CD14-positive monocyte (primary cell): Measurements from ENCODE around the gene RAD54L. TPM values are rescaled to one million over a fixed set of nuclear protein-coding genes. Genes with fewer than 3 reads are reported as not detected.

Experiments
- DNase-seq, 3 donors: peaks; one replicate each; pipeline ENCODE4 v3.0.0-alpha.2; 2011 to 2022
- H2AFZ ChIP-seq: 2 replicates; pipeline ENCODE4 v1.6.0; 2012; ENCODE audit warnings: mild to moderate bottlenecking, low read depth, low read length, inconsistent platforms; ENCODE audit not compliant: insufficient read depth, poor library complexity, severe bottlenecking
- H3K27ac ChIP-seq, 2 donors: 1 replicate in 1 of 2; 2 replicates in 1 of 2; pipeline ENCODE4 v1.5.1; 2012 to 2013; ENCODE audit warnings: low read length in 2 of 2, control low read depth in 1 of 2, inconsistent platforms in 1 of 2, low read depth in 1 of 2, mild to moderate bottlenecking in 1 of 2
- H3K27me3 ChIP-seq, 2 donors: one replicate each; pipeline versions ENCODE4 v1.6.0 to v1.6.1; 2011 to 2013; ENCODE audit warnings: low read length in 2 of 2; ENCODE audit not compliant: control insufficient read depth in 2 of 2, insufficient read depth in 2 of 2
- H3K36me3 ChIP-seq, 2 donors: replicated peaks in 1 of 2; 1 replicate in 1 of 2; 2 replicates in 1 of 2; pipeline versions ENCODE4 v1.5.1 to v1.6.1; 2012 to 2013; ENCODE audit warnings: low read length in 2 of 2, control low read depth in 1 of 2, inconsistent platforms in 1 of 2, mild to moderate bottlenecking in 1 of 2; ENCODE audit not compliant: insufficient read depth in 2 of 2, control insufficient read depth in 1 of 2
- H3K4me1 ChIP-seq, 2 donors: 1 replicate in 1 of 2; 2 replicates in 1 of 2; pipeline versions ENCODE4 v1.5.1 to v1.6.1; 2012 to 2013; ENCODE audit warnings: low read length in 2 of 2, control low read depth in 1 of 2, inconsistent platforms in 1 of 2, mild to moderate bottlenecking in 1 of 2, moderate library complexity in 1 of 2; ENCODE audit not compliant: insufficient read depth in 2 of 2, control insufficient read depth in 1 of 2
- H3K4me2 ChIP-seq: replicated peaks from 2 replicates; pipeline ENCODE3; 2012; ENCODE audit warnings: low read length, moderate library complexity, mild to moderate bottlenecking; ENCODE audit not compliant: poor library complexity, severe bottlenecking; ENCODE audit errors: extremely low read depth
- H3K4me3 ChIP-seq, 3 experiments: fragments of 200-600 bp in 1 of 3; sonication (generic) in 1 of 3; replicated peaks in 1 of 3; 1 replicate in 2 of 3; 2 replicates in 1 of 3; pipeline ENCODE4 v1.5.1; 2011 to 2013; ENCODE audit warnings: low read length in 3 of 3, mild to moderate bottlenecking in 3 of 3, control low read depth in 2 of 3, low read depth in 2 of 3, inconsistent platforms in 1 of 3, moderate library complexity in 1 of 3
- H3K79me2 ChIP-seq: 2 replicates; pipeline ENCODE4 v1.6.0; 2012; ENCODE audit warnings: mild to moderate bottlenecking, control low read depth, inconsistent platforms, low read length, moderate library complexity; ENCODE audit not compliant: insufficient read depth
- H3K9ac ChIP-seq: 2 replicates; pipeline ENCODE4 v1.6.0; 2017; ENCODE audit warnings: low read length, mild to moderate bottlenecking; ENCODE audit not compliant: insufficient read depth, poor library complexity, severe bottlenecking
- H3K9me3 ChIP-seq, 2 donors: replicated peaks in 1 of 2; 1 replicate in 1 of 2; 2 replicates in 1 of 2; pipeline versions ENCODE4 v1.5.1 to v1.6.1; 2012 to 2013; ENCODE audit warnings: low read length in 2 of 2, control low read depth in 1 of 2; ENCODE audit not compliant: control insufficient read depth in 1 of 2, insufficient read depth in 1 of 2
- H4K20me1 ChIP-seq: 2 replicates; pipeline ENCODE4 v1.6.0; 2012; ENCODE audit warnings: mild to moderate bottlenecking, low read length, control low read depth, moderate library complexity; ENCODE audit not compliant: insufficient read depth
- H3K27ac Mint-ChIP-seq, 7 donors: one replicate each; pipeline ENCODE4 v1.8.0; 2020; ENCODE audit warnings: mild to moderate bottlenecking in 7 of 7, mixed read lengths in 7 of 7, moderate library complexity in 6 of 7, inconsistent platforms in 2 of 7
- H3K27me3 Mint-ChIP-seq, 3 donors: one replicate each; pipeline ENCODE4 v1.8.0; 2021 to 2022; ENCODE audit warnings: low read depth in 3 of 3, mild to moderate bottlenecking in 3 of 3, mixed read lengths in 3 of 3, moderate library complexity in 3 of 3, inconsistent platforms in 1 of 3
- H3K36me3 Mint-ChIP-seq, 2 donors: one replicate each; pipeline ENCODE4 v1.8.0; 2020; ENCODE audit warnings: mixed read lengths in 2 of 2, inconsistent platforms in 1 of 2, mild to moderate bottlenecking in 1 of 2
- H3K4me1 Mint-ChIP-seq: one replicate; pipeline ENCODE4 v1.8.0; 2020; ENCODE audit warnings: mild to moderate bottlenecking, mixed read lengths
- H3K4me3 Mint-ChIP-seq, 2 donors: one replicate each; pipeline ENCODE4 v1.8.0; 2020; ENCODE audit warnings: mild to moderate bottlenecking in 2 of 2, mixed read lengths in 2 of 2, moderate library complexity in 1 of 2
- H3K9me3 Mint-ChIP-seq, 7 donors: one replicate each; pipeline ENCODE4 v1.8.0; 2020 to 2022; ENCODE audit warnings: mixed read lengths in 7 of 7, mild to moderate bottlenecking in 6 of 7, moderate library complexity in 6 of 7, inconsistent platforms in 2 of 7
- CTCF ChIP-seq: fragments of 200-600 bp; IDR thresholded peaks from one replicate; pipeline ENCODE4 v1.8.0; 2022; ENCODE audit warnings: antibody characterized with exemption, mild to moderate bottlenecking
- WGBS: methylation state at CpG from one replicate; pipeline ENCODE4 v1.1.5; 2013; ENCODE audit warnings: missing lambda C conversion rate; ENCODE audit not compliant: insufficient coverage; 5-methylcytosine and 5-hydroxymethylcytosine counted together
- intact Hi-C, 2 donors: fragments of 100-400 bp; cut with micrococcal nuclease; formaldehyde crosslinking; loops; one replicate each; pipeline versions ENCODE4 v1.15.0 to v1.15.1; 2023
- polyA plus RNA-seq, 3 donors: library from polyadenylated mRNA; depleted of rRNA in 1 of 3; unstranded in 2 of 3; stranded (reverse) in 1 of 3; fragments of 300-500 nt in 2 of 3; fragments of >200 nt in 1 of 3; fragmentation: Illumina TruSeq in 2 of 3; gene quantifications; 1 replicate in 2 of 3; 2 replicates in 1 of 3; pipeline ENCODE4 v1.2.3, GENCODE V29; 2012 to 2021

Gene RAD54L
- polyA plus RNA-seq, 3 donors, result 0.13 TPM; not detected in 2

GRCh38 chr1:46278807-46279206 lies 31.2 kb downstream of the RAD54L start:
- no peak overlapping the region for H2AFZ ChIP-seq
- no peaks in the 10 kb centered on the region for H3K27me3 ChIP-seq
- Mint-ChIP-seq H3K4me1 (no peaks in the 10 kb centered on the region), H3K36me3 (peaks cover 67 to 92% of the 10 kb centered on the region in 2 donors), H3K4me3 (no peak overlapping the region), H3K9me3 (peaks cover 0 to 2% (median 0%) of the 10 kb centered on the region in 7 donors), H3K27me3 (no peaks in the 10 kb centered on the region), H3K27ac (no peak overlapping the region)
- H3K79me2 ChIP-seq, result no peaks in the 10 kb centered on the region
- no peak for TF ChIP-seq CTCF
- H3K36me3 ChIP-seq, result peaks cover 50 to 68% of the 10 kb centered on the region in 2 donors
- no peak overlapping the region for H3K4me2 ChIP-seq
- no peak overlapping the region for H3K9ac ChIP-seq
- WGBS, result 96% methylated on average over 8 of the region's 12 CpGs
- no peak for DNase-seq
- intact Hi-C loops, result no loop called here
- H4K20me1 ChIP-seq, result no peaks in the 10 kb centered on the region
- no peak overlapping the region for H3K4me3 ChIP-seq
- no peaks in the 10 kb centered on the region for H3K9me3 ChIP-seq
- no peaks in the 10 kb centered on the region for H3K4me1 ChIP-seq
- no peak overlapping the region for H3K27ac ChIP-seq

- intact Hi-C loops, result no loop called here
These were observed 32.5 kb downstream of the RAD54L start for GRCh38 chr1:46280092-46280491.

More at GRCh38 chr1:46280092-46280491, 32.5 kb downstream of the RAD54L start:
- Histone ChIP-seq H3K4me3 (no peak overlapping the region), H3K9ac (no peak overlapping the region), H3K4me1 (no peaks in the 10 kb centered on the region), H3K4me2 (no peak overlapping the region), H4K20me1 (no peaks in the 10 kb centered on the region), H2AFZ (no peak overlapping the region), H3K79me2 (no peaks in the 10 kb centered on the region), H3K36me3 (peaks cover 61 to 81% of the 10 kb centered on the region in 2 donors), H3K27ac (peak overlapping the region in 1 of 2 donors; percentile 18), H3K27me3 (no peaks in the 10 kb centered on the region), H3K9me3 (no peaks in the 10 kb centered on the region)
- no peak overlapping the region for H3K4me3 Mint-ChIP-seq
- no peaks in the 10 kb centered on the region for H3K4me1 Mint-ChIP-seq
- peaks cover 0 to 2% (median 0%) of the 10 kb centered on the region in 7 donors for H3K9me3 Mint-ChIP-seq
- WGBS, result 100% methylated on average over 2 of the region's 3 CpGs
- no peak overlapping the region for H3K27ac Mint-ChIP-seq
- TF ChIP-seq CTCF, result no peak
- H3K27me3 Mint-ChIP-seq, result no peaks in the 10 kb centered on the region
- H3K36me3 Mint-ChIP-seq, result peaks cover 72 to 92% of the 10 kb centered on the region in 2 donors
- no peak for DNase-seq
